ENCODE data around the gene HSPA1B.

GRCh38 chr6:31805939-31806469 lies 21.5 kb upstream of the HSPA1B start:
- no peak for TF ChIP-seq CTCF (IDR thresholded peaks at IDR 0.05)
- TF ChIP-seq SIN3A (IDR thresholded peaks at IDR 0.05; ENCODE audit: borderline replicate concordance, insufficient read depth, low read depth, low read length): no peak
- TF ChIP-seq POLR2AphosphoS5 (IDR thresholded peaks at IDR 0.05; ENCODE audit: low read depth, low read length): no peak
- TF ChIP-seq REST (IDR thresholded peaks at IDR 0.05; ENCODE audit: insufficient read depth in 1 of 2, low read depth in 2 of 2, low read length in 1 of 2): no peak

Data from Panc1 (cell line).